NT2/D1 (cell line): Measurements from ENCODE around the gene GARIN5B.
"Not testable (repeated sequence)": the region's sequence is repeated elsewhere in the genome, so short reads cannot be mapped to it uniquely, and the experiment has no call there.

Source experiments
- DNase-seq: peaks from one replicate; pipeline ENCODE4 v3.0.0-alpha.2; 2011; ENCODE audit warnings: low read depth, low spot score
- H3K27me3 ChIP-seq: 2 replicates; pipeline ENCODE4 v1.6.0; 2011; ENCODE audit warnings: mild to moderate bottlenecking; ENCODE audit not compliant: insufficient read length, insufficient read depth
- H3K36me3 ChIP-seq: 2 replicates; pipeline ENCODE4 v1.6.1; 2011; ENCODE audit warnings: mild to moderate bottlenecking, low read length, mixed read lengths; ENCODE audit not compliant: insufficient read depth, insufficient read length
- H3K4me1 ChIP-seq: 2 replicates; pipeline ENCODE4 v1.5.1; 2011; ENCODE audit not compliant: insufficient read depth, insufficient read length
- H3K4me3 ChIP-seq: 2 replicates; pipeline ENCODE4 v1.5.1; 2011; ENCODE audit warnings: low read depth; ENCODE audit not compliant: insufficient read length
- H3K9ac ChIP-seq: 2 replicates; pipeline ENCODE4 v1.6.0; 2011; ENCODE audit warnings: low read depth; ENCODE audit not compliant: insufficient read length
- H3K9me3 ChIP-seq: 2 replicates; pipeline ENCODE4 v1.5.1; 2011; ENCODE audit warnings: mild to moderate bottlenecking, low read length; ENCODE audit not compliant: insufficient read depth
- SUZ12 ChIP-seq: IDR thresholded peaks from 2 replicates; pipeline ENCODE4 v1.6.1; 2011; ENCODE audit not compliant: insufficient read length, insufficient read depth; ENCODE audit errors: extremely low read depth
- YY1 ChIP-seq: IDR thresholded peaks from 2 replicates; pipeline ENCODE4 v1.6.1; 2011; ENCODE audit not compliant: insufficient read length, insufficient read depth
- ZNF274 ChIP-seq: IDR thresholded peaks from 2 replicates; pipeline ENCODE4 v1.6.1; 2011; ENCODE audit warnings: mild to moderate bottlenecking, low read depth, low read length

GARIN5B gene

GRCh38 chr19:55333870-55334269, 29.2 kb downstream of the GARIN5B start:
- TF ChIP-seq ZNF274, result no peak
- TF ChIP-seq SUZ12, result no peak
- no peak for TF ChIP-seq YY1
- DNase-seq, result no peak
- Histone ChIP-seq H3K36me3 (no peaks in the 10 kb centered on the region), H3K27me3 (no peaks in the 10 kb centered on the region), H3K4me1 (peaks cover 2% of the 10 kb centered on the region), H3K9ac (no peak overlapping the region), H3K9me3 (no peaks in the 10 kb centered on the region), H3K4me3 (no peak overlapping the region)

GRCh38 chr19:55329791-55330190, 33.3 kb downstream of the GARIN5B start:
- not testable (repeated sequence) for H3K4me1 ChIP-seq, H3K27me3 ChIP-seq, H3K9me3 ChIP-seq, H3K9ac ChIP-seq, H3K36me3 ChIP-seq, DNase-seq, H3K4me3 ChIP-seq

GRCh38 chr19:55328774-55329318, 34.2 kb downstream of the GARIN5B start:
- H3K9ac ChIP-seq, DNase-seq, H3K27me3 ChIP-seq, H3K36me3 ChIP-seq, H3K4me1 ChIP-seq, H3K9me3 ChIP-seq, H3K4me3 ChIP-seq: not testable (repeated sequence)

- TF ChIP-seq YY1 (no peak), SUZ12 (no peak), ZNF274 (no peak)
- H3K27me3 ChIP-seq, result peaks cover 5% of the 10 kb centered on the region
- H3K9ac ChIP-seq, result no peak within 1 kb of the TSS
- H3K4me1 ChIP-seq, result peaks cover 4% of the 10 kb centered on the region
- no peaks in the 10 kb centered on the region for H3K9me3 ChIP-seq
- H3K36me3 ChIP-seq, result no peaks in the 10 kb centered on the region
- DNase-seq, result no peak
- H3K4me3 ChIP-seq, result no peak within 1 kb of the TSS
Measured at GRCh38 chr19:55325172-55325571, 37.9 kb downstream of the GARIN5B start, which contains the start of gene TMEM150B. TSS of gene TMEM150B (minus strand) at chr19:55325341. CDS start at chr19:55321036, 4,305 bp downstream.

- peaks cover 5% of the 10 kb centered on the region for H3K27me3 ChIP-seq
- H3K9ac ChIP-seq, result no peak overlapping the region
- no peaks in the 10 kb centered on the region for H3K9me3 ChIP-seq
- no peak for TF ChIP-seq YY1
- TF ChIP-seq ZNF274, result no peak
- no peak for TF ChIP-seq SUZ12
- H3K4me3 ChIP-seq, result no peak overlapping the region
- H3K4me1 ChIP-seq, result peaks cover 4% of the 10 kb centered on the region
- no peak for DNase-seq
- no peaks in the 10 kb centered on the region for H3K36me3 ChIP-seq
Measured at GRCh38 chr19:55324662-55325061, 38.4 kb downstream of the GARIN5B start.

GRCh38 chr19:55322204-55322885, 40.7 kb downstream of the GARIN5B start:
- peaks cover 4% of the 10 kb centered on the region for H3K4me1 ChIP-seq
- H3K27me3 ChIP-seq, result peaks cover 5% of the 10 kb centered on the region
- no peak overlapping the region for H3K4me3 ChIP-seq
- no peak overlapping the region for H3K9ac ChIP-seq
- H3K9me3 ChIP-seq, result no peaks in the 10 kb centered on the region
- TF ChIP-seq YY1 (no peak), SUZ12 (no peak), ZNF274 (no peak)
- DNase-seq, result no peak
- H3K36me3 ChIP-seq, result no peaks in the 10 kb centered on the region

GRCh38 chr19:55321466-55322137, 41.5 kb downstream of the GARIN5B start:
- peaks cover 4% of the 10 kb centered on the region for H3K4me1 ChIP-seq
- TF ChIP-seq ZNF274 (no peak), YY1 (no peak), SUZ12 (no peak)

More at GRCh38 chr19:55321466-55322137, 41.5 kb downstream of the GARIN5B start:
- peaks cover 5% of the 10 kb centered on the region for H3K27me3 ChIP-seq
- H3K9ac ChIP-seq, result peak overlapping the region; percentile 26
- no peaks in the 10 kb centered on the region for H3K36me3 ChIP-seq
- DNase-seq, result no peak
- no peak overlapping the region for H3K4me3 ChIP-seq
- H3K9me3 ChIP-seq, result no peaks in the 10 kb centered on the region
